Glutamatergic neuron (in vitro differentiated cells): ENCODE results near the gene FFAR2. TPM values are rescaled to one million over a fixed set of nuclear protein-coding genes. Genes with fewer than 3 reads are reported as not detected.

Experiments
- DNase-seq: peaks from one replicate; pipeline ENCODE4 v3.0.0; 2022
- H3K27ac Mint-ChIP-seq: one replicate; pipeline ENCODE4 v1.8.0; 2020; ENCODE audit warnings: mild to moderate bottlenecking, mixed read lengths, inconsistent platforms; ENCODE audit not compliant: unreplicated experiment
- H3K27me3 Mint-ChIP-seq: one replicate; pipeline ENCODE4 v1.8.0; 2020; ENCODE audit warnings: mild to moderate bottlenecking, moderate library complexity, mixed read lengths, inconsistent platforms; ENCODE audit not compliant: unreplicated experiment
- H3K36me3 Mint-ChIP-seq: one replicate; pipeline ENCODE4 v1.8.0; 2020; ENCODE audit warnings: mild to moderate bottlenecking, mixed read lengths, inconsistent platforms; ENCODE audit not compliant: unreplicated experiment
- H3K4me1 Mint-ChIP-seq: one replicate; pipeline ENCODE4 v1.8.0; 2020; ENCODE audit warnings: mild to moderate bottlenecking, low read depth, mixed read lengths, inconsistent platforms; ENCODE audit not compliant: unreplicated experiment
- H3K4me3 Mint-ChIP-seq: one replicate; pipeline ENCODE4 v1.8.0; 2020; ENCODE audit warnings: mild to moderate bottlenecking, mixed read lengths, inconsistent platforms; ENCODE audit not compliant: unreplicated experiment
- H3K9me3 Mint-ChIP-seq: one replicate; pipeline ENCODE4 v1.8.0; 2020; ENCODE audit warnings: mild to moderate bottlenecking, moderate library complexity, mixed read lengths, inconsistent platforms; ENCODE audit not compliant: unreplicated experiment
- total RNA-seq: library from RNA; stranded (reverse); fragmentation: NEBNext Ultra II Directional; extraction: Animal tissue kit (Norgen Biotek cat#: 25700); gene quantifications from one replicate; pipeline ENCODE4 v1.2.1, GENCODE V29; 2021; ENCODE audit not compliant: unreplicated experiment
- TF ChIP-seq, protein P1 (sequence below): fragments of 200-600 bp; sonication (generic); IDR thresholded peaks from one replicate; pipeline ENCODE4 v1.5.0; 2021; ENCODE audit not compliant: partially characterized antibody, unreplicated experiment

Gene FFAR2
- total RNA-seq, 1 donor from 2014 or later, result not detected

DNA sequence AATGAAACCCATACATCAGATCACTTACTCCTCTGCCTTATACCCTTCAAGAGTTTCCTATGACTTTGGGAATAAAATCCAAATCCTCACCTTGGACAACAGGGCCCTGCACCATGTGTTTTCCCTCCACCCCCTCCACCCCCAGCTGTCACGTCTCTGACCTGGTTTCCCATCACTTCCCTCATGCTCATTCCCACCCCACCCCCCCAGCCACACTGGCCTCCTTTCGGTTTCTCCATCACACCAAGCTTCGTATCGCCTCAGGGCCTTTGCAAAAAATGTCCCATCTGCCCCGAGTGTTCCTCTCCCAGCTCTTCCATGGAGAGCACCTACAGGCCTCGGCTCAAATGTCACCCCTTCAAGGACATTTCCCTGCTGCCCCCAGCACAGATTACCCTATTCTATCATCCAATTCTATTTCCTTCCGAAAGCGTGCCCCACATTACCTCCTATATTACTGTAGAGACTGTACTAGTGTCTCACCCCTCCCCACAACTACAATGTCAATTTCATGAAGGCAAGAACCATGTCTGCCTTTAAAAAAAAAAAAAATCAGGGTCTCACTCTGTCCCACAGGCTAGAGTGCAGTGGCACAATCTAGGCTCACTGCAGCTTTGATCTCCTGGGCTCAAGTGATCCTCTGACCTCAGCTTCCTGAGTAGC lies 16.8 kb upstream of the FFAR2 start:
- no peak for DNase-seq
- Mint-ChIP-seq H3K9me3 (peaks cover 5% of the 10 kb centered on the region), H3K27me3 (peaks cover 8% of the 10 kb centered on the region), H3K27ac (no peak overlapping the region), H3K4me1 (no peaks in the 10 kb centered on the region), H3K4me3 (no peak overlapping the region), H3K36me3 (peaks cover 13% of the 10 kb centered on the region)
- TF ChIP-seq, protein P1, sequence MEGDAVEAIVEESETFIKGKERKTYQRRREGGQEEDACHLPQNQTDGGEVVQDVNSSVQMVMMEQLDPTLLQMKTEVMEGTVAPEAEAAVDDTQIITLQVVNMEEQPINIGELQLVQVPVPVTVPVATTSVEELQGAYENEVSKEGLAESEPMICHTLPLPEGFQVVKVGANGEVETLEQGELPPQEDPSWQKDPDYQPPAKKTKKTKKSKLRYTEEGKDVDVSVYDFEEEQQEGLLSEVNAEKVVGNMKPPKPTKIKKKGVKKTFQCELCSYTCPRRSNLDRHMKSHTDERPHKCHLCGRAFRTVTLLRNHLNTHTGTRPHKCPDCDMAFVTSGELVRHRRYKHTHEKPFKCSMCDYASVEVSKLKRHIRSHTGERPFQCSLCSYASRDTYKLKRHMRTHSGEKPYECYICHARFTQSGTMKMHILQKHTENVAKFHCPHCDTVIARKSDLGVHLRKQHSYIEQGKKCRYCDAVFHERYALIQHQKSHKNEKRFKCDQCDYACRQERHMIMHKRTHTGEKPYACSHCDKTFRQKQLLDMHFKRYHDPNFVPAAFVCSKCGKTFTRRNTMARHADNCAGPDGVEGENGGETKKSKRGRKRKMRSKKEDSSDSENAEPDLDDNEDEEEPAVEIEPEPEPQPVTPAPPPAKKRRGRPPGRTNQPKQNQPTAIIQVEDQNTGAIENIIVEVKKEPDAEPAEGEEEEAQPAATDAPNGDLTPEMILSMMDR, result no peak

DNA sequence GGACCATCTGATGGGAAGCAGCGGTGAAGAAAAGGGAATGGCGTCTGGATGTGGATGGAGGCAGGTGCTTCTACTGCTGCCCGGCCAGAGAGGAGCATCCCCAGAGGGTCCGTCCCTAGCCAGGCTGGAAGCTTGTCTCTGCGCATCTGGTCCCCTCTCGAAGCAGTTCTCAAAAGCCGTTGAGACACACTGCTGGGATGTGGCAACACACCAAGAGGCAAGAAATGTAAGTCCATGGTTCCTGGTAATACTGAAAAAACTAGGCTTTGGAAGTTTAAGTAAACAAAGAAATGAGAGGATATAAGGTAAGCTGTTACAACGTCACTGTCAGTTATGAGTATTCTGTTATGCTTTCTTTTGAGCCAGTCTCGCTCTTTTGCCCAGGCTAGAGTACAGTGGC lies 15.1 kb upstream of the FFAR2 start:
- no peak for DNase-seq
- Mint-ChIP-seq H3K9me3 (peaks cover 5% of the 10 kb centered on the region), H3K4me1 (no peaks in the 10 kb centered on the region), H3K27me3 (peaks cover 8% of the 10 kb centered on the region), H3K4me3 (no peak overlapping the region), H3K36me3 (peaks cover 13% of the 10 kb centered on the region), H3K27ac (no peak overlapping the region)
- TF ChIP-seq, protein P1, result no peak

DNA sequence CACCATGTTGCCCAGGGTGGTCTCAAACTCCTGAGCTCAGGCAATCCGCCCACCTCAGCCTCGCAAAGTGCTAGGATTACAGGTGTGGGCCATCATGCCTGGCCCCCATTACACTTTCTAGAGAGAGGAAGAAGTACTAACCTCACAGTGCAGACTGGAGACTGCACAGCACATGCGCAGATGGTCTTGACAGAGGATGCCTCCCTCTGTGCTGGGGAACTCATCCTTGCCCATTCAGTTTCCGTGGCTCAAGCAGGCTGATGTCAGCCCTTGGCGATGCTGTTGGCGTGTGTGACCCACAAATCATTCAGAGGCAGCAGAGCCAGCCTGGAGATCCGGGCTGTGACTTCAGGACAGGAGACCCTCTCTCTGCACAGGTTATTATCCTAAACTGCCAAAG lies 14.6 kb upstream of the FFAR2 start:
- Mint-ChIP-seq H3K27me3 (peaks cover 8% of the 10 kb centered on the region), H3K4me1 (no peaks in the 10 kb centered on the region), H3K9me3 (peaks cover 5% of the 10 kb centered on the region), H3K36me3 (peaks cover 13% of the 10 kb centered on the region), H3K27ac (no peak overlapping the region), H3K4me3 (no peak overlapping the region)
- no peak for DNase-seq
- TF ChIP-seq, protein P1, result no peak

DNA sequence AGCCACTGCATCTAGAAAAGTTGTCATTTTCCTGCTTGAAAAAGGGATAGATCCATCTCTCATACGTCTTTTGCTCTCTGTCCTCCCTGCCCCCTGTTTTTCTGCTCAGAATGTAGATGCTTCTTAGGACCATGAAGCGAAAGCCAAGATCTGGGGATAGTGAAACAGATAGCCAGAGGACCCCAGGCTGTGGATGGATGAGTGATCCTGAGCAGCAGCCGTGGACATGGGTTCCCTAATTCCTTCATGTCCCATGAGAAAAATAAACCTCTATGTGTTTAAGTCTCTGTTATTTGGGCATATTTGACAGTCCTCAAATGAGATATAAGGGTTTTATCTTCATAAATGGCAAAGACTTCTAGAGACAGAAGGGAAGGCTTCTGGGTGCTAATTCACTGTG lies 12.2 kb upstream of the FFAR2 start:
- peaks cover 5% of the 10 kb centered on the region for H3K9me3 Mint-ChIP-seq
- no peak overlapping the region for H3K4me3 Mint-ChIP-seq
- no peak for DNase-seq
- peaks cover 8% of the 10 kb centered on the region for H3K27me3 Mint-ChIP-seq
- TF ChIP-seq, protein P1, result no peak
- H3K4me1 Mint-ChIP-seq, result no peaks in the 10 kb centered on the region
- no peak overlapping the region for H3K27ac Mint-ChIP-seq
- peaks cover 9% of the 10 kb centered on the region for H3K36me3 Mint-ChIP-seq

DNA sequence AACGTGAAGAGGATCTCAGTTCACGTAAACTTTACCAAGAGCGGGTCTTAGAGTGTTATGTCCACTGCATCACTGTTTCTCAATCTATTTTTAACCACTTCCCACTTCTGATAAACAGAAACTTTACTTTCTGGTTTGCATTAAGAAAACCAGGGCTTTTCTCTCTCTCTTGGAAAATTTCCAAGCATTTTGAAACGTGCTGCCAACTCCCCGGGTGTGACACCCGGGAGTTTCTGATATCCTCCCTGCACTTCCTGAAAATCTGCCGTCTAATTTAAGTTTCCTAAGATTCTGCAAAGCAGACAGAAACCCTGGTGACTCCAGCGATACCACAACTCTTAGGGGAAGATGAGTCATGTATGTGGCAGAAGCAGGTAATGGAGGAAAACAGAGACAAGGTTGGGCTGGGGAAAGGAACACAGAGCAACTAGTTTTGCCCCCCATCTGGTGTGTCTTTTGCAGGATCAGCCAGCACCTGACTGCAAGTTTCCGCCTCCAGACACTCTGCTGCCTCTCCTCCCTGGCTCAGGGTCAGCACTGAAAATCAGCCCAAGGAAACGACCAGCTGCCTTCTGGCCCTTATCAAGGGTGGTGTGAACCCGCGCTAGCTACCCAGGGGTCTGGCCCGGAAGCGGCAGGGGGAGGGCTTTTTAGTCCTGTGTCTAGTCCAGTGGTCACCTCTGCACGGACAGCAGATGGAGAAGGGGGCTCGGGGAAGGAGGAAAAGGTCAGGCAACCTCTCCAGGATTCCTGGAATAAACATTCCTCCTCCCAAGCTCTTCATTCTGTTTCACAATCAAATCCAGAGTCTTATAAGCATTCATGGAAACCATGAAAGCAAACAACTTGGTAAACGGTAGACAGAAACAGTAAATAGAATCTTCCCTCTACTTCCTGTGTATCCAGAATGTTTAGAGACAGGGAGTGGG lies 11.3 kb upstream of the FFAR2 start:
- TF ChIP-seq, protein P1, result no peak
- Mint-ChIP-seq H3K4me3 (no peak overlapping the region), H3K27ac (no peak overlapping the region), H3K9me3 (peaks cover 4% of the 10 kb centered on the region), H3K36me3 (peaks cover 3% of the 10 kb centered on the region), H3K27me3 (peaks cover 8% of the 10 kb centered on the region), H3K4me1 (no peaks in the 10 kb centered on the region)
- DNase-seq, result no peak
